GM13976 (cell line): ENCODE data around the gene CCDC33.

Experiments
- DNase-seq: peaks from one replicate; pipeline ENCODE4 v3.0.0; 2012; ENCODE audit warnings: low spot score
- in situ Hi-C: fragments of 300-500 bp; cut with MboI; formaldehyde crosslinking; loops from one replicate; pipeline ENCODE4 v1.12.0; 2022; ENCODE audit warnings: low sequenced_read_pairs, mixed read lengths, inconsistent platforms; ENCODE audit not compliant: unreplicated experiment
- TF ChIP-seq, protein P1 (sequence below): IDR thresholded peaks from 2 replicates; pipeline ENCODE4 v1.5.1; 2012; ENCODE audit warnings: borderline replicate concordance, mild to moderate bottlenecking; ENCODE audit not compliant: insufficient read depth; ENCODE audit errors: extremely low read depth, missing control alignments, control extremely low read depth

Gene CCDC33

DNA sequence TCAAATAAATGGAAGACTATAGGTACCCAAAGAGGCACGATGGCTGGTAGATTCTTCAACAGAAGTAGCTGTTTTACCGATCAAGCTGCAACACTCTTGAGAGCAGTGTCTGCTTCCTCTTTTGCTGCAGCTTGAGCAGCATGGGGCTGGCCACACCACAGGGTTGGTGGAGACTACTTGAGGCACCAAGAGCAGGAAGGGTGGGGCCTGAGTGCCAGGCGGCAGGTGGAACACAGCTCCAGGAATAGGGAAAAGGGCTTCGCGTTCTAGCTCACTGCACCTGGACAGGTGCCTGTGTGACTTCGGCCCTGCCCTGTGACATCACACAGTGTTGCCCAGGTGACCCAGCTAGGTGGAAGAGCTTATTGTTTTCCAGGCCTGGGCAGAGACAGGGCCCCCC, at the start of gene CCDC33:
Gene CCDC33 (plus strand): TSS at position 365 of the 400 bp plus-strand sequence. CDS start 394 bp downstream, outside the sequence.
- peak; percentile 68 for DNase-seq
- TF ChIP-seq, protein P1, sequence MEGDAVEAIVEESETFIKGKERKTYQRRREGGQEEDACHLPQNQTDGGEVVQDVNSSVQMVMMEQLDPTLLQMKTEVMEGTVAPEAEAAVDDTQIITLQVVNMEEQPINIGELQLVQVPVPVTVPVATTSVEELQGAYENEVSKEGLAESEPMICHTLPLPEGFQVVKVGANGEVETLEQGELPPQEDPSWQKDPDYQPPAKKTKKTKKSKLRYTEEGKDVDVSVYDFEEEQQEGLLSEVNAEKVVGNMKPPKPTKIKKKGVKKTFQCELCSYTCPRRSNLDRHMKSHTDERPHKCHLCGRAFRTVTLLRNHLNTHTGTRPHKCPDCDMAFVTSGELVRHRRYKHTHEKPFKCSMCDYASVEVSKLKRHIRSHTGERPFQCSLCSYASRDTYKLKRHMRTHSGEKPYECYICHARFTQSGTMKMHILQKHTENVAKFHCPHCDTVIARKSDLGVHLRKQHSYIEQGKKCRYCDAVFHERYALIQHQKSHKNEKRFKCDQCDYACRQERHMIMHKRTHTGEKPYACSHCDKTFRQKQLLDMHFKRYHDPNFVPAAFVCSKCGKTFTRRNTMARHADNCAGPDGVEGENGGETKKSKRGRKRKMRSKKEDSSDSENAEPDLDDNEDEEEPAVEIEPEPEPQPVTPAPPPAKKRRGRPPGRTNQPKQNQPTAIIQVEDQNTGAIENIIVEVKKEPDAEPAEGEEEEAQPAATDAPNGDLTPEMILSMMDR: no peak
- in situ Hi-C loops: no loop called here

- in situ Hi-C loops: no loop called here
- no peak for DNase-seq
Measured at GRCh38 chr15:74188216-74188615, 47.9 kb upstream of the CCDC33 start.

GRCh38 chr15:74191798-74192197, 44.3 kb upstream of the CCDC33 start:
- no peak for DNase-seq
- in situ Hi-C loops: no loop called here
- TF ChIP-seq, protein P1: no peak

More at GRCh38 chr15:74188216-74188615, 47.9 kb upstream of the CCDC33 start:
- TF ChIP-seq, protein P1: no peak

DNA sequence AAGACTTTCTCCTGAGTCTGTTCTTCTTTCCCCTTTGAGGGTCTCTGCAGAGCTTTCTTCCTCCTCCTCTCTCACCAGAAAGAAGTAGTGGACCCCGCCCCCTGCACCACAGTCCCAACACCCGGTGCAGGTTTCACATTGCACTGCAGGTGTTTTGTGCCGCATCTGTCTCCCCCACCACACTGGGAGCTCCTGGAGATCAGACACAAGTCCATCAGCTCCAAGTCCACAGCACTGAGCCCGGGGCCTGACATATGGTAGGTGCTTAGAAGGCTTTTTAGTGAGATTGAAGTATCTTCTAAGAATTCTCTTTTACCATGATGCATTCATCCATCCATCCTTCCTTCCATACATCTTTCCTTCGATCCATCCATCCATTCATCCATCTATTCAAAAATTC, 43.4 kb upstream of the CCDC33 start:
- TF ChIP-seq, protein P1: no peak
- no peak for DNase-seq
- in situ Hi-C loops: no loop called here

- in situ Hi-C loops: no loop called here
- DNase-seq: no peak
Measured at GRCh38 chr15:74193299-74193718, 42.8 kb upstream of the CCDC33 start.

GRCh38 chr15:74193905-74194304, 42.2 kb upstream of the CCDC33 start:
- in situ Hi-C loops: no loop called here
- DNase-seq: no peak
- TF ChIP-seq, protein P1: no peak

More at GRCh38 chr15:74193299-74193718, 42.8 kb upstream of the CCDC33 start:
- TF ChIP-seq, protein P1: no peak
